ENCODE measurements around the gene YOD1.

GRCh38 chr1:207026104-207026534 is 24.9 kb downstream of the YOD1 start:
- TF ChIP-seq CTCF (IDR thresholded peaks at IDR 0.05) (no peak), POLR2A (IDR thresholded peaks at IDR 0.05) (no peak)

Data from esophagus squamous epithelium (tissue), 4 donors.